OCI-LY3 (cell line): Measurements from ENCODE around the gene PAQR3.

Experiments
- CTCF ChIP-seq: fragments of 200-600, 300-600 bp; sonication (generic); IDR thresholded peaks from 2 replicates; pipeline ENCODE4 v1.5.1; 2014; ENCODE audit warnings: antibody characterized with exemption, low read length, low read depth
- EZH2phosphoT487 ChIP-seq: fragments of 200-600 bp; shearing (Covaris generic); IDR thresholded peaks from 2 replicates; pipeline ENCODE4 v1.6.1; 2018; ENCODE audit warnings: antibody characterized with exemption, mixed run types, low read depth

GRCh38 chr4:78984593-78984992 lies 45.4 kb upstream of the PAQR3 start:
- TF ChIP-seq CTCF (no peak), EZH2phosphoT487 (no peak)
